Osteoblast (primary cell): ENCODE data around the gene CRBN. TPM values are rescaled to one million over a fixed set of nuclear protein-coding genes. Genes with fewer than 3 reads are reported as not detected.

ENCODE experiments used
- DNase-seq: peaks from one replicate; pipeline ENCODE4 v3.0.0; 2011; ENCODE audit warnings: low spot score, mixed read lengths; ENCODE audit not compliant: insufficient read length; ENCODE audit errors: missing footprints
- H2AFZ ChIP-seq: 2 replicates; pipeline ENCODE4 v1.6.0; 2011; ENCODE audit warnings: mild to moderate bottlenecking, low read length
- H3K27ac ChIP-seq: 2 replicates; pipeline ENCODE4 v1.5.1; 2011; ENCODE audit warnings: mild to moderate bottlenecking, low read depth, low read length, moderate library complexity
- H3K27me3 ChIP-seq: 2 replicates; pipeline ENCODE4 v1.6.0; 2012; ENCODE audit warnings: mild to moderate bottlenecking, control low read depth, inconsistent platforms, low read length, moderate library complexity; ENCODE audit not compliant: insufficient read depth
- H3K36me3 ChIP-seq: 2 replicates; pipeline ENCODE4 v1.5.1; 2011; ENCODE audit warnings: mild to moderate bottlenecking, low read length, control low read depth, moderate library complexity; ENCODE audit not compliant: insufficient read depth
- H3K4me1 ChIP-seq: 2 replicates; pipeline ENCODE4 v1.5.1; 2011; ENCODE audit warnings: mild to moderate bottlenecking, low read length, control low read depth, moderate library complexity; ENCODE audit not compliant: insufficient read depth
- H3K4me2 ChIP-seq: 2 replicates; pipeline ENCODE4 v1.6.0; 2011; ENCODE audit warnings: mild to moderate bottlenecking, low read length; ENCODE audit not compliant: insufficient read depth
- H3K4me3 ChIP-seq: fragments of 200-600 bp; sonication (generic); 3 replicates; pipeline ENCODE4 v1.5.1; 2012; ENCODE audit warnings: mild to moderate bottlenecking, low read length, inconsistent platforms; ENCODE audit not compliant: insufficient read depth
- H3K79me2 ChIP-seq: 2 replicates; pipeline ENCODE4 v1.6.0; 2012; ENCODE audit warnings: mild to moderate bottlenecking, low read length, control low read depth, inconsistent platforms; ENCODE audit not compliant: insufficient read depth
- H3K9me3 ChIP-seq: 2 replicates; pipeline ENCODE4 v1.5.1; 2011; ENCODE audit warnings: low read depth, low read length, control low read depth
- H4K20me1 ChIP-seq: 2 replicates; pipeline ENCODE4 v1.6.0; 2012; ENCODE audit warnings: mild to moderate bottlenecking, low read length, control low read depth; ENCODE audit not compliant: insufficient read depth
- CTCF ChIP-seq: IDR thresholded peaks from 2 replicates; pipeline ENCODE4 v1.5.1; 2011; ENCODE audit warnings: mild to moderate bottlenecking, low read depth, low read length, moderate library complexity; ENCODE audit errors: extremely low read depth
- total RNA-seq: library from RNA; depleted of rRNA; stranded (reverse); fragments of >200 nt; gene quantifications from 2 replicates; pipeline ENCODE4 v1.2.3, GENCODE V29; 2012

Gene CRBN
- total RNA-seq, 1 donor = 76.0 TPM

GRCh38 chr3:3184876-3185275, 5.4 kb upstream of the CRBN start:
- no peaks in the 10 kb centered on the region for H3K36me3 ChIP-seq
- H3K27ac ChIP-seq = no peak overlapping the region
- no peaks in the 10 kb centered on the region for H4K20me1 ChIP-seq
- no peak overlapping the region for H2AFZ ChIP-seq
- H3K4me3 ChIP-seq = no peak overlapping the region
- no peaks in the 10 kb centered on the region for H3K27me3 ChIP-seq
- no peaks in the 10 kb centered on the region for H3K9me3 ChIP-seq
- H3K4me2 ChIP-seq = no peak overlapping the region
- H3K4me1 ChIP-seq = peaks cover 7% of the 10 kb centered on the region
- no peak for DNase-seq
- no peaks in the 10 kb centered on the region for H3K79me2 ChIP-seq
- no peak for TF ChIP-seq CTCF

DNA sequence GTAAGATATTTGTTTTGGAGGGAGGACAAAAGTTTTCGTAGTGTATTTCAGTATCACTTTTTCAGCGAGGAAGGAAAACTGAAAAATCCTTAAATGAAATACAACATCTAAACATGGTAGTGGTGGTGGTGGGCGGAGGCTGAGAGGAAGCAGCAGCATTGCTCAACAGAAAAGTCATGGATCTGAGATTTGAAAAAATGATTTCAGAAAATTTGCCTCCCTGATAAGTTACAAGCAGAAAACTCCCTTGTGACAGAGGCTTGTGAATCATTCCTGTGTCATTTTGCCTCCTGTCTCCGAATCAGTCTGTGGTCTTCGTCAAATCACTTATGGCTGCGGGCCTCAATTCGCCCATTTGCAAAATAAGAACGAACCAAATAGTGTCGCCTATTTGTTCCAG, 965 bp upstream of the CRBN start:
- no peaks in the 10 kb centered on the region for H3K36me3 ChIP-seq
- H4K20me1 ChIP-seq = peaks cover 16% of the 10 kb centered on the region
- H3K4me1 ChIP-seq = peaks cover 23% of the 10 kb centered on the region
- no peaks in the 10 kb centered on the region for H3K9me3 ChIP-seq
- TF ChIP-seq CTCF = no peak
- DNase-seq = peak; percentile 69
- H3K27ac ChIP-seq = no peak overlapping the region
- H3K4me2 ChIP-seq = peak overlapping the region; percentile 93
- H2AFZ ChIP-seq = peak overlapping the region; percentile 97
- peaks cover 41% of the 10 kb centered on the region for H3K79me2 ChIP-seq
- no peak overlapping the region for H3K4me3 ChIP-seq
- no peaks in the 10 kb centered on the region for H3K27me3 ChIP-seq

DNA sequence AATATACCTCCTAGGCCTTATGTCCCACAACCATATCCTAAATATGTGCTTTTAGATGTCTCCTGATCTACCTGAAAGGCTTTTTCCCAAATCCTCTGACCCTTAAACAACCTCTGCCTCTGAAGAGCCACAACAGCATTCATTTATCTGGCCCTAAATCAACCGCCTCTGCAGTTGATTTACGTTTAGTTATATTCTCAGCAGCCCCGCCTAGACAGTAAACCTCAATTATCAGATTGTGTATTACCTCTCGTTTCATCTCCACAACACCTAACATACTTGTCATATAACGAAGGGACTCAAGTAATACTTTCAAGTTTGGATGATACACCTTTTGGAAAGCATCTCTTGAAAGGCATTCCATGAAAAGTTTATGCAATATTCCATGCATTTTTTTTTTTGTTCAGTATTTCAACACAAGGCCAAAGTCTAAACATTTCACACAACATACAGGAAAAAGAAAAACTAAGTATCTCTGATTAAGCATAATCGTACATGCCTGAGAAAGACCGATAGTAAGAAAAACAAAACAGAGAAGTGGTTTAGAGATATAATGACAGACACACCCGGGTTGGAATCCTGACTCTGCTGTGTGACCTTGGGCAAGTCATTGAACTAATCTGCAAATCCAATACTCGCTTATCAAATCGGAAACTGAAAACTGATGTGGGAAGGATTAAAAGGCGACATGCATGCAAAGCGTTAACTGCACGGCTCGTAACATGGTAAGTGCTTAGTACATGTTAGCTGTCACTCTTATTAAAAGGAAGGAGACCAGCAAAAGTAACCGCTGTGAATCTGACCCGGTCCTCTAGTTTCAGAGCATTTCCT, 778 bp downstream of the CRBN start:
- no peaks in the 10 kb centered on the region for H3K27me3 ChIP-seq
- peak overlapping the region; percentile 71 for H3K27ac ChIP-seq
- H3K9me3 ChIP-seq = no peaks in the 10 kb centered on the region
- no peak for DNase-seq
- peak overlapping the region; percentile 97 for H2AFZ ChIP-seq
- peaks cover 44% of the 10 kb centered on the region for H3K79me2 ChIP-seq
- H3K4me3 ChIP-seq = peak overlapping the region; percentile 99
- TF ChIP-seq CTCF = no peak
- peak overlapping the region; percentile 93 for H3K4me2 ChIP-seq
- H4K20me1 ChIP-seq = peaks cover 16% of the 10 kb centered on the region
- H3K36me3 ChIP-seq = peaks cover 4% of the 10 kb centered on the region
- H3K4me1 ChIP-seq = peaks cover 23% of the 10 kb centered on the region

GRCh38 chr3:3177861-3178497, 1.5 kb downstream of the CRBN start:
- DNase-seq = peak; percentile 65
- Histone ChIP-seq H3K4me1 (peaks cover 23% of the 10 kb centered on the region), H3K4me2 (peak overlapping the region; percentile 93), H3K36me3 (peaks cover 8% of the 10 kb centered on the region), H3K9me3 (no peaks in the 10 kb centered on the region), H2AFZ (no peak overlapping the region), H3K27ac (peak overlapping the region; percentile 13), H3K27me3 (no peaks in the 10 kb centered on the region), H3K4me3 (peak overlapping the region; percentile 99), H4K20me1 (peaks cover 16% of the 10 kb centered on the region), H3K79me2 (peaks cover 44% of the 10 kb centered on the region)
- no peak for TF ChIP-seq CTCF
